Pancreas (tissue), 10 donors: ENCODE results near the gene DRAXIN. TPM values are rescaled to one million over a fixed set of nuclear protein-coding genes. Genes with fewer than 3 reads are reported as not detected.

Source experiments
- ATAC-seq, 4 donors: fragments of 200-7000 bp; cut with Tn5 transposase; one replicate each; pipeline versions ENCODE4 v1.8.0 to v1.9.1; 2020; ENCODE audit warnings: mild to moderate bottlenecking in 4 of 4, moderate library complexity in 4 of 4
- DNase-seq, 6 donors: peaks; one replicate each; pipeline ENCODE4 v3.0.0-alpha.2; 2020
- FAIRE-seq: peaks from 2 replicates; lab custom pipeline; 2012; peaks lifted over from hg19 to GRCh38; lab: Jason Lieb, UNC
- H3K27ac ChIP-seq, 4 donors: fragments of 200-600 bp; sonication (generic); 1 replicate in 3 of 4; 2 replicates in 1 of 4; pipeline versions ENCODE4 v1.5.0 to v1.8.0; 2020
- H3K27me3 ChIP-seq, 4 donors: fragments of 200-600 bp; one replicate each; pipeline ENCODE4 v1.8.0; 2021
- H3K36me3 ChIP-seq, 3 donors: fragments of 200-600 bp; sonication (generic) in 1 of 3; one replicate each; pipeline versions ENCODE4 v1.5.0 to v1.8.0; 2020 to 2021
- H3K4me1 ChIP-seq, 3 donors: fragments of 200-600 bp; one replicate each; pipeline ENCODE4 v1.8.0; 2021
- H3K4me3 ChIP-seq, 4 donors: fragments of 200-600 bp; sonication (generic) in 2 of 4; one replicate each; pipeline versions ENCODE4 v1.5.0 to v1.8.0; 2020 to 2021
- H3K9me3 ChIP-seq, 4 donors: fragments of 200-600 bp; one replicate each; pipeline ENCODE4 v1.8.0; 2021
- CTCF ChIP-seq, 4 donors: fragments of 200-600 bp; sonication (generic) in 3 of 4; IDR thresholded peaks; one replicate each; pipeline versions ENCODE4 v1.5.0 to v1.8.0; 2021; ENCODE audit warnings: antibody characterized with exemption in 4 of 4
- WGBS, 2 donors: extraction: QIAGEN DNeasy Blood & Tissue Kit; methylation state at CpG; one replicate each; pipeline ENCODE4 v1.1.7; 2013; 5-methylcytosine and 5-hydroxymethylcytosine counted together
- intact Hi-C, 3 donors: fragments of 100-400 bp; cut with DNase I; formaldehyde crosslinking; loops; one replicate each; pipeline versions ENCODE4 v1.11.1 to v1.14.2; 2022
- polyA plus RNA-seq, 2 donors: library from polyadenylated mRNA; stranded (reverse); fragments of 200-250 nt; gene quantifications; one replicate each; pipeline ENCODE4 v1.2.3, GENCODE V29; 2013
- total RNA-seq, 6 donors: library from RNA; stranded (reverse); fragmentation: NEBNext Ultra II Directional in 4 of 6; extraction: Animal tissue kit (Norgen Biotek cat#: 25700) in 4 of 6; gene quantifications; one replicate each; pipeline versions ENCODE4 v1.2.1 to v1.2.4, GENCODE V29; 2021 to 2023
- donor health status: healthy with polysubstance abuse.
- donor health status: DM: no; HTN: no; CAD: no; lungs with moderate emphysema.
- donor health status: DM: no; HTN: no; CAD: no.
- donor health status: control.
- donor health status: control.
- donor health status: Bipolar disorder and iron deficiency.
- donor health status: DM: yes; HTN: yes; CAD: no.
- donor health status: DM: no; HTN: no; CAD: no.
- donor health status: DM: no; HTN: no; CAD: no.
- donor health status: DM: yes; HTN: yes; CAD: no.

The DRAXIN gene
- total and polyA plus RNA-seq, 8 donors: under 0.01 to 0.09 (median 0.03) TPM; not detected in 1

GRCh38 chr1:11671205-11671543 is 20.3 kb upstream of the DRAXIN start:
- intact Hi-C loops: no loop called here
- no peak overlapping the region for H3K27ac ChIP-seq
- H3K4me1 ChIP-seq: peaks cover 0 to 5% (median 0%) of the 10 kb centered on the region in 3 donors
- TF ChIP-seq CTCF (IDR thresholded peaks at IDR 0.05): no peak
- no peaks in the 10 kb centered on the region for H3K27me3 ChIP-seq
- no peaks in the 10 kb centered on the region for H3K9me3 ChIP-seq
- no peak for FAIRE-seq
- no peak for ATAC-seq
- 75 to 82% methylated on average over 6 of the region's 6 CpGs for WGBS, 2 donors
- H3K36me3 ChIP-seq: peaks cover 0 to 7% (median 0%) of the 10 kb centered on the region in 3 donors
- DNase-seq: no peak
- no peak overlapping the region for H3K4me3 ChIP-seq

GRCh38 chr1:11671544-11672286 is 19.8 kb upstream of the DRAXIN start:
- Histone ChIP-seq H3K4me1 (peaks cover 0 to 5% (median 0%) of the 10 kb centered on the region in 3 donors), H3K36me3 (peaks cover 0 to 7% (median 0%) of the 10 kb centered on the region in 3 donors), H3K9me3 (no peaks in the 10 kb centered on the region), H3K27me3 (no peaks in the 10 kb centered on the region), H3K27ac (no peak overlapping the region), H3K4me3 (no peak overlapping the region)
- peak in 2 of 4 donors; percentile 17 to 57 for ATAC-seq
- FAIRE-seq: no peak
- WGBS, 2 donors: 85 to 86% methylated on average over 14 of the region's 14 CpGs
- intact Hi-C loops: no loop called here
- no peak for TF ChIP-seq CTCF (IDR thresholded peaks at IDR 0.05)
- DNase-seq: peak in 1 of 6 donors; percentile 51

GRCh38 chr1:11673089-11673769 is 18.3 kb upstream of the DRAXIN start:
- Histone ChIP-seq H3K4me3 (no peak overlapping the region), H3K27me3 (no peaks in the 10 kb centered on the region), H3K9me3 (no peaks in the 10 kb centered on the region), H3K27ac (no peak overlapping the region), H3K4me1 (no peaks in the 10 kb centered on the region), H3K36me3 (peaks cover 0 to 7% (median 0%) of the 10 kb centered on the region in 3 donors)
- 93 to 94% methylated on average over 14 of the region's 14 CpGs for WGBS, 2 donors
- intact Hi-C loops: no loop called here
- FAIRE-seq: no peak
- no peak for TF ChIP-seq CTCF (IDR thresholded peaks at IDR 0.05)
- peak in 1 of 6 donors; percentile 60 for DNase-seq
- ATAC-seq: no peak

GRCh38 chr1:11674488-11674887 is 17.0 kb upstream of the DRAXIN start:
- Histone ChIP-seq H3K27ac (no peak overlapping the region), H3K36me3 (peaks cover 0 to 7% (median 0%) of the 10 kb centered on the region in 3 donors), H3K9me3 (no peaks in the 10 kb centered on the region), H3K27me3 (no peaks in the 10 kb centered on the region), H3K4me1 (no peaks in the 10 kb centered on the region), H3K4me3 (no peak overlapping the region)
- intact Hi-C loops: no loop called here
- ATAC-seq (no peak), DNase-seq (peak in 1 of 6 donors; percentile 37), FAIRE-seq (no peak)
- 96 to 97% methylated on average over 14 of the region's 14 CpGs for WGBS, 2 donors
- no peak for TF ChIP-seq CTCF (IDR thresholded peaks at IDR 0.05)
